HG03520 (cell line): Measurements from ENCODE around the gene PPARD.

Experiments used
- ATAC-seq: cut with Tn5 transposase; IDR thresholded peaks from one replicate; pipeline ENCODE4 v1.9.1; 2021; ENCODE audit warnings: mild to moderate bottlenecking, moderate library complexity; ENCODE audit not compliant: unreplicated experiment

PPARD gene

GRCh38 chr6:35354361-35355135 is 12.2 kb downstream of the PPARD start:
- ATAC-seq = no peak

GRCh38 chr6:35356391-35356790 is 14.0 kb downstream of the PPARD start:
- ATAC-seq = no peak

- ATAC-seq = no peak
Measured at GRCh38 chr6:35357677-35358076, 15.3 kb downstream of the PPARD start.

GRCh38 chr6:35358086-35358485 is 15.7 kb downstream of the PPARD start:
- no peak for ATAC-seq

GRCh38 chr6:35359346-35359743 is 17.0 kb downstream of the PPARD start:
- no peak for ATAC-seq

GRCh38 chr6:35359744-35360348 is 17.5 kb downstream of the PPARD start:
- no peak for ATAC-seq

- no peak for ATAC-seq
Measured at GRCh38 chr6:35360349-35361138, 18.2 kb downstream of the PPARD start.

GRCh38 chr6:35362200-35362599 is 19.8 kb downstream of the PPARD start:
- ATAC-seq = no peak

- no peak for ATAC-seq
Measured at GRCh38 chr6:35363293-35363750, 21.0 kb downstream of the PPARD start.

GRCh38 chr6:35365594-35366203 is 23.3 kb downstream of the PPARD start:
- ATAC-seq = no peak

- no peak for ATAC-seq
Measured at GRCh38 chr6:35366204-35366596, 23.8 kb downstream of the PPARD start.

GRCh38 chr6:35367646-35368037 is 25.3 kb downstream of the PPARD start:
- no peak for ATAC-seq

- no peak for ATAC-seq
Measured at GRCh38 chr6:35368038-35368887, 25.9 kb downstream of the PPARD start.

GRCh38 chr6:35370124-35370741 is 27.9 kb downstream of the PPARD start:
- ATAC-seq = no peak

- ATAC-seq = no peak
Measured at GRCh38 chr6:35370785-35371493, 28.6 kb downstream of the PPARD start.

- no peak for ATAC-seq
Measured at GRCh38 chr6:35371494-35372262, 29.3 kb downstream of the PPARD start.

- ATAC-seq = no peak
Measured at GRCh38 chr6:35372633-35373032, 30.3 kb downstream of the PPARD start.

GRCh38 chr6:35376281-35376680 is 33.9 kb downstream of the PPARD start:
- ATAC-seq = no peak

GRCh38 chr6:35377002-35377401 is 34.6 kb downstream of the PPARD start:
- no peak for ATAC-seq
